HEK293T (cell line): Measurements from ENCODE around the gene LMX1A.

Experiments
- FOXA1 ChIP-seq: fragments of 450-650 bp; IDR thresholded peaks from 2 replicates; pipeline ENCODE4 v1.6.1; 2016; ENCODE audit warnings: mild to moderate bottlenecking
- FOXK2 ChIP-seq: fragments of 450-650 bp; IDR thresholded peaks from 2 replicates; pipeline ENCODE4 v1.6.1; 2016; ENCODE audit warnings: mild to moderate bottlenecking
- FOXM1 ChIP-seq: fragments of 450-650 bp; IDR thresholded peaks from 2 replicates; pipeline ENCODE4 v1.6.1; 2017; ENCODE audit warnings: mild to moderate bottlenecking, borderline replicate concordance
- L3MBTL2 ChIP-seq: fragments of 450-650 bp; conservative IDR thresholded peaks from 2 replicates; pipeline ENCODE4 v1.6.1; 2016; ENCODE audit warnings: mild to moderate bottlenecking
- NFRKB ChIP-seq: fragments of 450-650 bp; IDR thresholded peaks from 2 replicates; pipeline ENCODE4 v1.6.1; 2016; ENCODE audit warnings: mild to moderate bottlenecking, moderate library complexity
- SUZ12 ChIP-seq: fragments of 450-650 bp; IDR thresholded peaks from 2 replicates; pipeline ENCODE4 v1.6.1; 2016; ENCODE audit warnings: mild to moderate bottlenecking
- TARDBP ChIP-seq: fragments of 450-650 bp; IDR thresholded peaks from 2 replicates; pipeline ENCODE4 v1.6.1; 2016

DNA sequence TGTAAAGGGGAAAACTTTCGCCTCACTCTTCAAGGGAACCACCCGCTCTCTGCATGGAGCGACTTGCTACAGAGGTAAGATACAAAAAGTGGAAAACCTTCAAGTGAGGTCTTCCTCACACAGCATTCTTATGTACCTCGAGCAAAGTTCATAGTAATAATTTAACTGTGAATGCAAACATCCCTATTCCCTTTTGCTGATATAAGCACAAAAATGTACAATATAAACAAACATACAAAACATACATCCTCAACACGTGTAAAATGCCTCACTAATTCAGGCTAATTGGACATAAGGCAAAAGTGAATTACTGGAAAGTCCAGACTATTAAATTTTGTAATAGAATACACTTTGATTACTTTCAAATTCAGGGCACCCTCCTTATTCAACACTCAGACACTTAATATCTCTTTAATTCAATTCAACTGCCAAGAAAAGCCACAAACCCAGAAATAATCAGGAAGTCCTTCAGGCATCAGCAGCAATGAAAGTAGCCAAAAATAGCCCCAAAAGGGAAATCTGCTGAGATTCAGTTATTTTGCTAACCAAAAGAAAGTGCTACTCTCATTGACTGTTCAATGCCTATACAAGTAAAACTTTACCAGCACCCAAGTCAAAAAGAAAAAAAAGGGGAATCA is 15.2 kb upstream of the LMX1A start:
- TF ChIP-seq SUZ12 (no peak), L3MBTL2 (no peak), FOXM1 (no peak), TARDBP (no peak), NFRKB (no peak), FOXK2 (no peak), FOXA1 (no peak)
